Activated CD4-positive, CD25-positive, alpha-beta regulatory T cell treated with anti-CD3 and anti-CD28 coated beads, Interleukin-2, amount 50 U/mL, for 16 hours (primary cell): ENCODE results near the gene EVPL.
A peak's percentile ranks its signal among the peaks of the same experiment; 100 is the strongest.

Experiments used
- DNase-seq: peaks from one replicate; pipeline ENCODE4 v3.0.0-alpha.2; 2020; ENCODE audit warnings: low read depth, low spot score

EVPL gene

DNA sequence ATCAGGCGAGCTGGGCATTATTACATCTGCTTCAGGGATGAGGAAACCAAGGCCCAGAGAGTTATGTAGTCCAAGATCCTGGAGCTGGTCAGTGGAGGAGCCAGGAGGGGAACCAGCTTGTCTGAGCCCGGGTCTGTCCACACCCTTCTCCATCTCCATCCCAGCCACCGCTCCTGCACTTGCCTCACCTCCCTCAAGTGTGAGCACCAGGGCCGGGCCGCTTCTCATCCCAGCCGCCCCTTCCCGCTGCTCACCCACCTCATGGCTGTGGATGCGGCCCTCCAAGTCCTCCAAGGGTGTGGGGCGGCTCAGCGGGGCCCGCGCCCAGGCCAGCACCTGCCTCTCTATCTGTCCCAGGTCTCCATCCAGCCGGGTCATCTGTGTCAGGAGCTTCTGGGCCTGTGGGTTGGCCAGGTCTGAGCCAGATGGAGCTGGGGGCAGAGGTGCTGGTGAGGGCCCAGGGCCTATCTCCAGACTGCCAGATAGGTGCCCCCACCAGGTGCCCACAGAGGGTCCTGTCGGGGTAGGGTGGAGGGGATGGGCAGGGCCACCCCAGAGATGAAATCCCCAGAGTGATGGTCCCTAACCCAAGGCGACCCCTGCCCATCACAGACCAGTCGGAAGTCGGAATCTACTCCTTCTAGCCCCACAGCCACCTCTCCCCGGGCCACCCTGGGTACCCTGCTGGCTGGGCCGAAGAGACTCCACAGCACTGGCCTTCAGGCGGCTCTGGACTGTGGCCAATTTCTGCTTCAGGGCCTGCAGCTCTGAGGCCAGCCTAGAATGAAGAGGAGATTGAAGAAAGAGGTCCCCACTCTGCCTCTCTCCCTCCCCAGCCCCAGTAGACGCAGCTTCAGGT, 9.4 kb downstream of the EVPL start:
- DNase-seq: no peak

DNA sequence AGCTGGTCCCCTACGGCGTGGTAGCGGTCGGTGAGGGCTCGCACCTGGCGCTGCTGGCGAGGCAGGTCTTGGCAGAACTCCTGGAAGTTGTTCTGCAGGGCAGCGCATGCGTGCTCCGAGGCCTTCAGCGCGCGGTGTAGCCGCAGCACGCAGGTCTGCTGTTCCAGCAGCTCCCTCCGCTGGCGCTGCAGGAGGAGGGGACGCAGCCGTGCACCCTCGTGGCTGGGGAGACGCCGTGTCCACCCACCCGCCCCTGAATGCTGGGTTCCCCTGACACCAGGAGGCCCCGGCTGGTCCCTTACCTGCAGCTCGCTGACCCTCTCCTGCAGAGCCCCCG, 12.2 kb downstream of the EVPL start:
- no peak for DNase-seq

DNA sequence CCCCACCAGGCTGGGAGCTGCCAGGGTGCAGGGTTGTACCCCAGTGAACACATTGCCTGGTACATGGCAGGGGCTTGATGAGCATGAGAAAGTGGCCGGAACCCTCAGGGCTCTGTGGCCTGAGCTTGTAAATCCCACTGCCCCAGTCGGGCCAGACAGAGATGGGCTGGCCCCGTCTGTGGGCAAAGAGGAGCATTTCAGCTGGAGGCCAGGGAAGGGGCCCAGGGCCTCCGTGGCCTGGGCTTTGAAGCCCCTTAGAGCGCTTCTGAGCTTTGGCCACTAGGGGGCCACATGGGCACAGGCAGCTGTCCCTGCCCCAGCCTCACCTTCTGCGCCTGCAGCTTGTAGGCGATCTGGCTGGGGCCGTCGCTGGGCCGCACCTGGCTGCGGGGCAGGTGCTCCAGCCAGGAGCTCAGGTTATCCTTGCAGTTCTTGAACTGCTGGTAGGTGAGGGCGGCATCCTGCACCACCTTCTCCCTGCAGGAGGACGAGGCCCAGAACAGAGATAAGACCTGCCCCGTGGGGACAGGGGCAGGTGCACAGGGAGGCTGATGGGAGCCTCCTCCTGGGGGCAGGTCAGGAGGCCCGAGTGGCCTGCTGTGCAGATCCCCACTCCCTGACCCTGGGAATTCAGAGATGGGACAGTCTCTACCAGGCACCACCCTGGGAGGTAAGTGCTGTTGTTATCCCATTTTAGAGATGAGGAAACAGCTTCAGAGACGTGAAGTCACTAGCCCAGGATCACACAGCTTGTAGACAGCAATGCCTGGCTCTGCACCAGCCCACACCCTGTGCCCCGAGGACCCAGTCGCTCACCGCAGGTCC, 12.8 kb downstream of the EVPL start:
- peak; percentile 58 for DNase-seq

DNA sequence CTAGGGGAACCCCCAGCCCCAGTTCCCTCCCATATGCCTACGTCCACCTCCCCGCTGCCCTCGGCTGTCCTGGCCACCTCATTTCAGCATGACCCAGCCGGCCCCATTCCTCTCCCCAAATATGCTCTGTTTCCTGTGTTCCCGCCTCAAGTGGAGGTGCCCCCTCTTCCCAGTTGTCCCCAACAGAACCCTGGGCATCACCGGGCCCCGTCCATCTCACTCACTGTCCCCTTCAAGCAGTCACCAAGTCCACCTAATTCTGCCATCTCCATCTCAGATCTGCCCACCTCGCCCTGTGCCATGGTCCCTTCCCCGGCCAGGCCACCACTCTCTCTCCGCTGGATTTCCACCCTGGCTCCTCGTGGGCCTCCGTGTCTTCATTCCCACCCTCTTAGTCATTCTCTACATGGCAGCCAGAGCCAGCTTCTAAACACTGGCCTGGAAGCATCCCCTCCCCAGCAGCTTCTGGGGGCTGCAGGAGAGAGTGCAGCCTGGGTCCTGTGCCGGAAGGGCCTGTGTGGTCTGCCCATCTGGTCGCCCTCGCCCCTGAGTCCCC, 13.7 kb downstream of the EVPL start:
- no peak for DNase-seq

DNA sequence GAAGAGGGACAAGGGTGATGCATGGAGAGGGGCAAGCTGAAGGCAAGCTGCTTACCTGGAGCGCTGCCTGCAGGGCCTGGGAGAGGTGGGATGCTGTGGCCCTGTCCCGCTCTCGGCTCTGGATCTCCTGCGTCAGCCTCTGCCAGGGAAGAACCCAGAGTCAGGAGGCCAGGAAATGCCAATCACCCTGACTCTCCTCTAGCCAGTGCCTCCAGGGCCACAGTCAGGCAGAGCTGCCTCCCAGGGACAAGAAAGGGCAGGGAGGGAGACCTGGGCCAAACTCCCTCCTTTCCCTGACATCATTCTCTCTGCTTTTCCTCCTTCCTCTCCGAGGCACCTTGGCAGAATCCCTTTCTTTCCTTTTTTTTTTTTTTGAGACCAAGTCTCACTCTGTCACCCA, 15.2 kb downstream of the EVPL start:
- no peak for DNase-seq

DNA sequence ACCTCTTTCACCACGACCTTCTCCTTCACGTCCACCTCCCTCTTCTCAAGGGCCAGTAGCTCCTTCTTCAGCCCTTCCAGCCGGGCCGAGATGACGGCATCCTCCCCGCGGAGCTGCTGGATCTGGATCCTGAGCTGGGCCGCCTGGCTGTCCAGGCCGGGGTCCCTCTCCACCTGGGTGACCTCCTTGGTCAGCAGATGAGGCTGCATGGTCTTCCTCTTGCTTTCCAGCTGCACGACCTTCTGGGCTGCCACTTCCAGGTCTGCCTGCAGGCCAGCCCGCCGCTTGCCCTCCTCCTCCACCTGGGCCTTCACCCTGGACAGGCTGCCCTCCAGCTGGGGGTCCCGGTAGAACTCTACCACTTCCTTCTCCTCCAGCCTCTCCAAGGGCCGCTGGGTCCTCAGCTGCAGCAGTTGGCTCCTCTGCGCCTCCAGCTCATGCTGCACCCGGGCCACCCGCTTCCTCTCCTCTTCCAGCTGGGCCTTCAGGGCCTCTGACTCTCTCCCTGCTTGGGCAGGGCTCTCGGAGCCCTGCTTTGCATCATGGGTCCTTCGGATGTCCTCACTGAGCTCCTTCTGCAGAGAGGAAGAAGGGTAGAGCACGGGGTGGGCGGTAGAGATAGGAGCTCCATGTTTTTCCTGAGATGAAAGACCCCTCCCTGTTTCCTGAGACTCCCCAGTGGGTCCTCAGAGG, 17.0 kb downstream of the EVPL start:
- DNase-seq: no peak

DNA sequence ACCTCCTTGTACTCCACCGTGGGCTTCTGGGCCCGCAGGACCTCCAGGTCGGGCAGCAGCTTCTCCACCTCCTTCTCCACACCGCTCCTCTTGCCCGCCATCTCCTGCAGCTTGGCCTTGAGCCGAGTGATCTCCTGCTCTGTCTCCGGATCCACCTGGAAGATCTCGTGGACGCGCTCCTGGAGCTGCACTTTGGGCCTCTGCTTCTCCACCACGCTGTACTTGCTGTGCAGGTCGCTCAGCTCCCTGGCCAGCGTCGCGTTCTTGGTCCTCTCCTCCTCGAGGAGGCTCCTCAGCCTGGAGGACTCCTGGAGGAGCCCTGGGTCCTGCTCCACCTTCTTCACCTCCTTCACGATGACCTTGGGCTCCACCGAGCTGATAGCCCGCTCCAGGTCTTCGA, 17.7 kb downstream of the EVPL start:
- DNase-seq: no peak

DNA sequence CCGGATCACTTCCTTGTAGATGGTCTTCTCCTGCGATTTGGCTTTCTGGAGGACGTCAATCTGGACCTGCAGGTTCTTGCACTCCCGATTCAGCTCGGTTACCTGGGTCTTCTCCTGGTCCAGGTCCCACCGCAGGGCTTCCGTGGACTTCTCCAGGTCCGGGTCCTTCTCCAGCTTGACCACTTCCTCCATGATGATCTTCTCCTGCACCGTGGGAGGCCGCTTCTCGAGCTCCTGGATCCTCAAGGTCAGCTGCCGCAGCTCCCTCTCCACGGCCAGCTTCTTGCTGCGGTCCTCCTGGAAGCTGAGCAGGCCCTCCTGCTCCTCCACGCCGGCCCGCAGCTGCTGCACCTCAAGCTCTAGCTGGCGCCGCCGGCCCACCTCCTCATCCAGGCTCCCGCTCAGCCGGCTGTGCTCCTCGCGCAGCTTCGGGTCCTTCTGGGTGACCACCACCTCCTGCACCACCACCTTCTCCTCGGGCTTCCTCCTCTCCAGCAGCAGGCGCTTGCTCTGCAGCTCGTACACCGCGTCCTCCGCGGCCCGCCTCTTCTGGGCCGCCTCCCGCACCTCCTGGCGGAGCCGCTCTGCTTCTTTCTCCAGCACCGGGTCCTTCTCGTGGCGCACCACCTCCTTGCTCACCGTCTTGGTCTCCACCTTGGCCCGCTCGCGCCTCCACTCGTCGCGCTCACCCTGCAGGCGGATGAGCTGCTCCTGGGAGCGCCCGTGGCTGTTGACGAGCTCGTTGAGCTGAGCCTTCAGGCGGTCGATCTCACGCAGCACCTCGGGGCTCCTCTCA, 18.3 kb downstream of the EVPL start:
- no peak for DNase-seq

DNA sequence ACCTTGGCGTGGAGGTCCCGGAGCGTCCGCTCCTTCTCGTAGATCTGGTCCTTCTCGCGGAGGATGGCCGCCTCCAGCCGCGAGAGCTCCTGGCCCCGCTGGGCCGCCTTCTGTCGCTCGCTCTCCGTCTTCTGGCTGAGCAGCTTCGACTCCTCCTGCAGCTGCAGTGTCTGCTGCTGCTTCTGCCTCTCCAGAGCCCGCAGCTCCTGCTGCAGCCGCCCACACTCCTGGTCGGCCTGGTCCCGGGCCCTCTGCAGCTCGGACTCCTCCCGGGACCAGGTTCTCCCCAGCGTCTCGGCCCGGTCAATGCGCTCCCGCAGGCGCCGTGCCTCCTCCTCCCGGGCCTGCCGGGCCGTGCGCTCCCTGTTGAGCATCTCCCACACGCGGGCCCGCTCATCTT, 18.9 kb downstream of the EVPL start:
- no peak for DNase-seq

DNA sequence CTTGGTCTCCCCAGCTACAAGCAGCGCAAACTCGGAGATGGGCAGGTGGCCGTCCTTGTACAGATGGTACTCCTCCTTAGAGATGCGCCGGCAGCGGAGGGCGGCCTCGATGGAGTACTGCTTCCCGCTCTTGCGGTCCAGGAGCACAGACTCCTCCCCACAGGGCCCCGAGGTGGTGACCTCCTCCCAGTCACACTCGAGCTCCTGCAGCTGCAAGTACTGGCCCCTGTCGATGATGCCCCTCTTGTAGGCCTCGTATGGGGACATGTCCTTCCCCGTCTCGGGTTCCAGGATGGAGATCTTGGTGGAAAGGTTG, 19.3 kb downstream of the EVPL start:
- no peak for DNase-seq

DNA sequence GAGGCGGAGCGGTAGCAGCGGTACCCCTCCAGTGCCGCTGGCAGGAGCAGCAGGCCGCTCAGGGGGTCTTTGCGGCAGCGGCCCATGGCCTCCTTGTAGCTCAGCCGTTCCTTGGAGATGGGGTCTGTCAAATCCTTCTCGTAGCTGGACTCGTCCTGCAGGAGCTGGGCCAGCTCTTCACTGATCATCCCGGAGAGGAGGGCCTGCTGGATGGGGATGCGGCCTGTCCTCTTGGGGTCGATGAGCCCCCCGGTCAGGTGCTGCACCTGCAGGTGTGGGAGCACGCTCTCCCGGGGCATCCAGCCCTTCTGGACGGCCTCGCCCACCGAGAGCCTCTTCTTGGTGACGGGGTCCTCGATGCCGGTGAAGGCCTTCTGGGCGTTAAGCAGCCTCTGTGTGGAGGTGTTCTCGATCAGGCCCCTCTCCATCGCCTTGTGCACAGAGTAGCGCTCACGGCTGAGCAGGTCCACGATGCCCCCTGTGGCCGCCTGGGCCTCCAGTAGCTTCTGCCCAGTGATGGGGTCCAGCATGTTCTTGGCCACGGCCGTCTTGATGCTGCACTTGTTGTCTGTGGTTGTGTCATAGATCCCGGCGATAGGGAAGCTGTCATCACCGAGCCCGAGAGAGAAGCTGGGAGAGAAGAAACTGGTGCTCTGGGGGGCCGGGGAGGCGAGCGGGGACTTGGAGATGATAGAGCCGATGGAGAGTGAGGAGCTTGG, 19.8 kb downstream of the EVPL start:
- no peak for DNase-seq

DNA sequence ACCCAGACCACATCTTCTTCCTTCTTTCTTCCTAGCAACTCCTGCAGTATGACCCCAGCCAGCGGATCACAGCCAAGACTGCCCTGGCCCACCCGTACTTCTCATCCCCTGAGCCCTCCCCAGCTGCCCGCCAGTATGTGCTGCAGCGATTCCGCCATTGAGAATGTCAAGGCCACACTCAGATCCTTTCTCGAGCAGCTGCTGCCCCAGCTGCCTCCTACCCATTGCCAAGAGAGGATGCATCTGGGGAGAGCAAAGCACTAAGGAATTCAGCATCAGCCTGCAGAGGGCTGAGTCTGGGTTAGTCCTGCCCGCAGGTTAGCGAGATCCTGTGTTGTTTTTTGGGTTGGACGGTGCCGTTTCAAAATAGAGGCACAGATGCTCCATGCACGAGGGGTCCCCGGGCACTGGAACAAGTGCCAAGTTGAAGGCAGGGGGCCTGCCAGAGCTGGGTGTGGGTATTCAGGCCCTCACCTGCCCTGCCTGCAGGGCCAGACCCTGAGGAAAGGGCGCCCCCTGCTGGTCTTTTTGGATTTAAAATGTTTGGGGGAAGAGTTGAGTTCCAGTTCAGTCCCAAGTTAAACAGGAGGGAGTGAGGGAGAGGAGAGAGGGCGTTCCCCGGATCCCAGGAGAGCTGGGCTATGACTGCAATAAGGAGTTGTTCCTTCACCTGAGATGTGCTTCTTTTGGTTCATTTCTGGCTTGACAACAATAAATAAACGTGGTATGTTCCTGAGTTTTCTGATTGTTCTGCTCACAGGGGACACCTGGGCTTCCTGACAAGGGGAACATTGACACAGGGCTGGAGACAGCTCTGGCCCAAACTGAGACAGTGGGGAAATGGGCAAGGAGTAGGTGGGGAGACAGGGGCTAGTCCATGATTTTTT, 21.6 kb downstream of the EVPL start:
- peak; percentile 71 for DNase-seq

DNA sequence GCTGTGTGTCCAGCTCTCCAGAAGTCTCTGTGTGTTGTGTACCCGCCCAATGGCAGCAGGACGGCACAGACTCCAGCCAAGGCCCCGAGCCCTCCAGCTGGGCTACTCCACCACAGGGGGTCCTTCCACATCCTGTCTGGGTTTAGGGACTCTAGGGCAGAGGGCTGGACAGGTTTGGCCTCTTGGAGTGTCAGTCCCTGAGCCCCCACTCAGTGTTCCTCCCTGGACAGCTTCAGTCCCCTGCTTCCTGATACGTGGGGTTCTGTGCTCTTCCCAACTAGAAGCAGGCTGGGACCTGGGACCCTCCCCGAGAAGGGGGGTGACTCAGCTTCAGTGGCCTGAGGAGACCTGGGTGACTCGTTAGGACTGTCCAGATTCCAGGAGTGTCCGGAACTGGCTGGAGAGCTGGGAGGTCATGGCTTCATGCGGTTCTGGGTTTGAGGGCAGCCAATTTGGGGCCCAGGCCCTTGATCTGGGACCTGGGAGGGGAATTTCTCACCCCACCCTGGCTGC, 22.3 kb downstream of the EVPL start:
- no peak for DNase-seq

DNA sequence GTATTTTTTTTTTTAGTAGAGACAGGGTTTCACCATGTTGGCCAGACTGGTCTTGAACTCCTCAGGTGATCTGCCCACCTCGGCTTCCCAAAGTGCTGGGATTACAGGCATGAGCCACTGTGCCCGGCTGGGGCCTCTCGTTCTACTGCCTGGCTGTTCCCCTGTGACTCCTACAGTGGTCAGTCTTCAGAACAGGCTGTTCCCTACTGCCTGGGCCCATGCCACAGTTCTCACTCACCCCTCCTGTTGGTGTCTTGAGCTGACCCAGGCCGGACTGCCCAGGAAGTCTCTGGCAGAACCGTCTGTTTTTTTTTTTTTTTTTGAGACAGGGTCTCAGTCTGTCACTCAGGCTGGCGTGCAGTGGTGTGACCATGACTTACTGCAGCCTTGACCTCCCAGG, 23.2 kb downstream of the EVPL start:
- no peak for DNase-seq

DNA sequence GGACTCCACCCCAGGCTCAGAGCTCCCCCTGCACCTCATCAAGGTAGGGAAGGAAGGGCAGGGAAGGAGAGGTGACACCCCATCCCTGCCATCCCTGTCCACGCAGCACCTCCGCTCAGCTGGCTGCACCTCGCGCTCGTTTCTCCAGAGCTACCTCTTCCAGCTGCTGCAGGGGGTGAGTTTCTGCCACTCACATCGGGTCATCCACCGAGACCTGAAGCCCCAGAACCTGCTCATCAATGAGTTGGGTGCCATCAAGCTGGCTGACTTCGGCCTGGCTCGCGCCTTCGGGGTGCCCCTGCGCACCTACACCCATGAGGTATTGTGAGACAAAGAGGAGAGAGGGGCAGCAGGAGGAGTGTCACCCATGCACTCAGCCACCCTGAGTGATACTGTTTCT, 25.0 kb downstream of the EVPL start:
- no peak for DNase-seq

DNA sequence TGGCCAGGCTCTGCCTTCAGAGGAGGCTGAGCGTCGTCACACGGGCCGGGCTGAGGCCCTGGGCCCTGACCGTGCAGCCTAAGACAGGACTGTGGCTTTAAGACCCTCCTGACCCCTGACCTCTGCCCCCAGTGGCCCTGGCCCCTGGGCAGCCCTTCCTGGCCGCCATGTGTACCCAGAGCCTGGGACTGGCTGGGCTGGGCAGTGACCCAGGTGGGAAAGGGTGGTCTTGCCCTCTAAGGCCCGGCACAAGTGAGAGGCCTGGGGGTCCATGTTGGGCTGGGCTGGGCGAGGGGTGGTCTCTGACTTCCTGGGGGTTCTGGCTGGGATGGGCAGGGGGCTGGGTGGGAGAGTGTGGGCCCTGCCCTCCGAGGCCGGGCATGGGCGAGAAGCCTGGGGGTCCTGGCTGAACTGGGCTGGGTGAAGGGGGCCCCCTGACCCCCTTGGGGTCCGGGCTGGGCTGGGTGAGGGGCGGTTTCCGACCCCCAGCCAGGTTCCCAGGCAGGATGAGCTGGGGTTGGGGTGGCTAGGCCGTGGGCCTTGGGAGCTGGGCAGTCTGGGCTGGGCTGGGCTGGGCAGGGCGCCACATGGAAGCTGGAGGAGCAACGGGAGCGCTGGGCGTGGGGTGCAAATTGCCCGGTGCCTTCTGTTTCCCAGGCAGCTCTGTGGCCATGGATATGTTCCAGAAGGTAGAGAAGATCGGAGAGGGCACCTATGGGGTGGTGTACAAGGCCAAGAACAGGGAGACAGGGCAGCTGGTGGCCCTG, 26.2 kb downstream of the EVPL start, which contains the start of gene CDK3:
Gene CDK3, plus strand, starts transcription at position 101 of the 767 bp plus-strand sequence. Its CDS starts 571 bp downstream, at position 672.
- no peak for DNase-seq

DNA sequence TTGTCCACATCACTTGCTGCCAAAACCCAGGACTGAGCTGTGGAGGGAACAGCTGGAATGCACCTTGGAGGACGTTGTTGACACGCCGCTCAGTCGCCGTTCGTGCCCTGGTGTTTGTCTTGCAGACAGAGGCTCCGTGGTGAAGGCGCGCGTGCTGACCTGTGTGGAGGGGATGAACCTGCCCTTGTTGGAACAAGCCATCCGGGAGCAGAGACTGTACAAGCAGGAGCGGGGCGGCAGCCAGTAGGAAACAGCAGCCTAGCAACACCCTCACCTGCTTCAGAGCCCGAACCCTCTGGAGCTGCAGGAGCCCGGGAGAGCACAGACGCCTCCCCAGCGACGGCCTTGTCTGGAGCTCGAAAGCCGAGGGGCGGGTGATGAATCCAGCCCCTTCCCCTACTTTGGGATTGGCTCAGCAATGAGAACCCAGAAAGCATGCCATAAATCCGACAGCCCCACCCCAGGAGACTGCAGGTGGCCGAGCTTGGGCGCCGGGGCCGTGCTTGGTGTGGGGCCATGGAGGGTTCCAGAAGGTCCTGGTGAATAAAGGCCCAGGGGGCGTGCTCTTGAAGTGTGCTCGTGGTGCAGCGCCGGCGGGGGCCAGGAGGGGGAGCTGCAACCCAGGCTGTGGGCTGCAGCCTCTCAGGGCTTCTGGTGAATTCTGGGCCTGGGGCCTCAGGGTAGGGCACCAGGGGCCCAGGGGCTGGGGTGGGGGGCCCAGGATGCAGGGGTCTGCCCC, 26.9 kb downstream of the EVPL start:
- DNase-seq: peak; percentile 34

DNA sequence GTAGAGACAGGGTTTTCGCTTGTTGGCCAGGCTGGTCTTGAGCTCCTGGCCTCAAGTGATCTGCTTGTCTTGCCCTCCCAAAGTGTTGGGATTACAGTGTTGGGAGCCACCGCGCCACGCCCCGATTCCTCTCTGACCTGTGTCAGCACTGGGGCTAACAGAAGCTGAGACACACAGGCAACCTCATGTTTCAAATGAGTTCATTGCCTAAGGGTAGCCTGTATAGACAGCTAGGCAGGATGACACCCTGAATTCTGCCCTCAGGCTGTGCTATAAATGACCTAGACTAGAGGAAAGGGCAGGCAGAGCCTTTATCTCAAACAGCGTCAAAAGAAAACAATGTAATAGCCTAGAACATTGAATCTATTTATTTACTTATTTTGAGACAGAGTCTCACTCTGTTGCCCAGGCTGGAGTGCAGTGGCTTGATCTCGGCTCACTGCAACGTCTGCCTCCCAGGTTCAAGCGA, 28.7 kb downstream of the EVPL start:
- DNase-seq: no peak
